GM12875 (cell line): ENCODE measurements around the gene UFD1.

ENCODE experiments used
- H3K4me3 ChIP-seq: one replicate; pipeline ENCODE4 v1.5.1; 2011; ENCODE audit warnings: low read depth, low read length, control low read depth
- TF ChIP-seq, protein P1 (sequence below): IDR thresholded peaks from 2 replicates; pipeline ENCODE4 v1.5.1; 2011; ENCODE audit warnings: low read depth, mild to moderate bottlenecking, control low read depth, inconsistent platforms, low read length, moderate library complexity, borderline replicate concordance; ENCODE audit not compliant: insufficient read depth

The UFD1 gene

DNA sequence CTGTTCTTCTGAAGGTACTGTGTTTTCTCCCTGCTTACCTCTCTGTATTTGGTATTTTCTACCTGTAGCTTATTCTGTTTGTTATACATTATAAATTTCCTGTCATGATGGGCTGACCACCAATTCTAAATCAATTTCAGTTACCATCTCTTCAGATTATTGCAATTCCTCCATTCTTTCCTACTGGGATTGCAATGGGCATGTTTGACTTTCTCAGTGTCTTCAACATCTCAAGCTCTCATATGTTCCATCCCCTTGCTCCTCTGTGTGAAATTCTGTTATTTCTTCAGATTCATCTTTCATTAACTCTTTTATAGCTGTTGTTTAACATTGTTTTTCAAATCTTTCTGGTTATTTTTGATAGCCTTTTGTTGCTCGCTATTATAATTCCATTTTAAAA lies 16.0 kb downstream of the UFD1 start:
- H3K4me3 ChIP-seq: no peak overlapping the region

DNA sequence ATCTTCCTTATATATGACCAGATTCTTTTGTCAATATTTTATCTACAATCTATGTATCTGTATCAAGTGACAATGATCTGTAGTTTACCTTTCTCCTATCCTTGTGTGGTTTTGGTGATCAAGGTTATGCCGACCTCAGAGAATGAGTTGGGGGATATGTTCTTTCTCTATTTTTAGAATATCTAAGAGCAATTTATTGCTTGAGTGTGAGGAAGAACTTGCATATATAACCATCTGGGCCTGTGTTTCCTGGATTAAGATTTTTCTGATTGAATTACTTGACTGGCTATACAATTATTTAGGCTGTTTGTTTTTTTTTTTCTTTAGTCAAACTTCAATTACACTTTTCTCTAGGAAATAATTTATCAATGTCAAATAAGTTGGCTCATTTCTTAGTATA lies 17.5 kb downstream of the UFD1 start:
- TF ChIP-seq, protein P1, sequence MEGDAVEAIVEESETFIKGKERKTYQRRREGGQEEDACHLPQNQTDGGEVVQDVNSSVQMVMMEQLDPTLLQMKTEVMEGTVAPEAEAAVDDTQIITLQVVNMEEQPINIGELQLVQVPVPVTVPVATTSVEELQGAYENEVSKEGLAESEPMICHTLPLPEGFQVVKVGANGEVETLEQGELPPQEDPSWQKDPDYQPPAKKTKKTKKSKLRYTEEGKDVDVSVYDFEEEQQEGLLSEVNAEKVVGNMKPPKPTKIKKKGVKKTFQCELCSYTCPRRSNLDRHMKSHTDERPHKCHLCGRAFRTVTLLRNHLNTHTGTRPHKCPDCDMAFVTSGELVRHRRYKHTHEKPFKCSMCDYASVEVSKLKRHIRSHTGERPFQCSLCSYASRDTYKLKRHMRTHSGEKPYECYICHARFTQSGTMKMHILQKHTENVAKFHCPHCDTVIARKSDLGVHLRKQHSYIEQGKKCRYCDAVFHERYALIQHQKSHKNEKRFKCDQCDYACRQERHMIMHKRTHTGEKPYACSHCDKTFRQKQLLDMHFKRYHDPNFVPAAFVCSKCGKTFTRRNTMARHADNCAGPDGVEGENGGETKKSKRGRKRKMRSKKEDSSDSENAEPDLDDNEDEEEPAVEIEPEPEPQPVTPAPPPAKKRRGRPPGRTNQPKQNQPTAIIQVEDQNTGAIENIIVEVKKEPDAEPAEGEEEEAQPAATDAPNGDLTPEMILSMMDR: no peak
- H3K4me3 ChIP-seq: no peak overlapping the region

More for the DNA sequence above, 16.0 kb downstream of the UFD1 start:
- TF ChIP-seq, protein P1: no peak

DNA sequence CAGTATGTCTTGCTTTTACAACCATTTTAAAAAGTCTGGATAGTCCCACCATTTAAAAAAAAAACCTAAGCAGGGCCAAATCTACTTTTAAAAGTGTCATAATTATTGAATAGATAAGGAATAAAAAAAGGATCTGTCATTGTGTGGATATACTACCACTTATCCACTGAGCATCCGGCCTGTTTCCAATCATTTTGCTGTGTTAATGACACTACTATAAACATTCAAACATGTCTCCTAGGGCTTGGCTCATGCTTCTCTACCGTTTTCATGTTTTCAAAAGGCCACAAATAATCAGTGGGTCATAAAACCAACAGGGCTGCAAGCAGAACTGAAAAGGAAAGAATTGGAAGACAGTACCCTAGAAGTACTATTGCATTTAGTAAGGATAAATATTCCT lies 19.0 kb downstream of the UFD1 start:
- H3K4me3 ChIP-seq: no peak overlapping the region
- TF ChIP-seq, protein P1: no peak

DNA sequence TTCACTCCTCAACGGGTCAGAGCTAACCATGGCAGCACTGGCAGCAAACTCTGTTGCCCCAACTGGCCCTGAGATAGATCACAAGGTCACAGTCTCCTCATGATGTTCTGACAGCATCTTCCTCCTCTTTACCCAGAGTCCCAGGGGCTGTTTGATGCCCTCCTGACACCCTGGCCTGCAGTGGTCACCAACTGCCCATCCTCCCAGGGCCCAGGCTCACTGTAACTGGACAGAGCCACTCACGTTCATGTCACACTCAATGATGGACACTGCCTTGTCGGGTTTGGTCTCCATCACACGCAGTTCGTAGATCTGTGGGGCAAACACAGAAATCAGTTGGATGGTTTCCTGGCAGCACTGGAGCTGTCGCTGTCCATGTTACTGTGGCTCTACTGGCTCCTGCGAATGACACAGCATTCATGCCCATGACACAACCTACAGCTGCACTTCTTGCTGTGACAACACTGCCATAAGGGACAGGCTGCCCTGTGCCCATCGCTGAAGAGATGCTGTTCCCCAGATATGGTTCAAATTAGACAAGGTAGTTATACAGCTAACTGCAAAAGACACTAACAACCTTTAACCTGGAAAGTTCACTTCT lies 21.1 kb downstream of the UFD1 start:
- TF ChIP-seq, protein P1: no peak
- no peak overlapping the region for H3K4me3 ChIP-seq

DNA sequence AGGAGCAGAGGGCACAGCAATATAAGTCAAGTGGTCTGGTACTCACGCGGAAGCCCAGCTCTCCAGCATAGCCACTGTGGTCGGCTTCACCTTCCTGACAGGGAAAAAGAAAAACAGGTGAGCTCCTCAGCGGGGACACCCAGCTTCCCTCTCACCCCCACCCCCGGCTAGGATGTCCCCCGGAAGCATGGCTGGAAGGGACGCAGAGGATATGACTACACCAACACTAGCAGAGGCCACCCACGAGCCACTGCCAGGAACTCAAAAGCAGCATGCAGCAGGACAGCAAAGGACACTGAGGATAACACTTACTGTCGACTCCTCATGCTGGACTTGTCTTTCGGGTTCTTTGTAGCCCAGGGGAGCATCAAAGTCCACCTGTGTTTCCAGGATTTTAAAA lies 22.5 kb downstream of the UFD1 start:
- TF ChIP-seq, protein P1: no peak
- no peak overlapping the region for H3K4me3 ChIP-seq

DNA sequence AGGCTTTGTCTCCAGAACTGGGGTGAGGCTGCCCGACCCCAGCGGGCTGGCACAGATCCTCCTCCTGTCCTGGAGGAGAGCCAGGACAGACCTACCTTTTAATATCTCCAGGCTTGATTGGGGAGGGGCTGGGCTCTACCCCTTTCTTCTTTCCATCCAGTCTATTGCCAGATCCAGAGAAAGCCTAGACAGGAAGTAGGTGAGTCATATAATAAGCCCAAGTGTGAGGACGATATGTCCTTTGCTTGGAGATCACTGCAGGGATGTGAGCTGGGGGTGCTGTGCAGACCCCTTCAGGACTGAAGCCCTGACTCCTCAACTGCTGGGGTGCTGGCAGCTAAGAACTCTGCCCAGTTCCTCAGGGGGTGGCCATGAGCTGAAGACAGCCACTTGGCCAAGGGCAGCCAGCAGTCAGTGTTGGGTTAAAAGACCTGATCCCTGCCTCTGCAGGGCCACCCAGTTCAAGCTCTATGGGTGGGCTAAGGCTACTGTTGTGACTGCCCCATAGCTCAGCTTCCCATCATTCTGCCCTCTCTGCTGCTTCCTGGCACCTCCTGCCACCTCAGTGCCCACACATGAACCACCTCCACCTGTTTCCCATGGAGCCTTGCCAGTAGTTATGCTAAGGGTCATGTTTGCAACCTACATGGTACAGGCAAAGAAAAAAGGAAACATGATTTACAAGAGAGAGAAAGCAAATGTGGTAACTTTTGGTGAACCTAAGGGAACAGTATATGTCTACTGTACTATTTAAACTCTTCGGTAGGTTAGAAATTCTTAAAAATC lies 23.2 kb downstream of the UFD1 start:
- H3K4me3 ChIP-seq: no peak overlapping the region

More for the DNA sequence above, 23.2 kb downstream of the UFD1 start:
- TF ChIP-seq, protein P1: no peak
